GM23338 (cell line): ENCODE results near the gene ARL6IP4. TPM values are rescaled to one million over a fixed set of nuclear protein-coding genes. Genes with fewer than 3 reads are reported as not detected.

Experiments
- ATAC-seq: fragments of 200-7000 bp; cut with Tn5 transposase; 3 replicates; pipeline ENCODE4 v1.9.1; 2020
- DNase-seq: peaks from one replicate; pipeline ENCODE4 v3.0.0-alpha.2; 2015; ENCODE audit warnings: low spot score
- H2AFZ ChIP-seq: fragments of 200-600 bp; sonication (generic); 2 replicates; pipeline ENCODE4 v1.8.0; 2016; ENCODE audit warnings: antibody characterized with exemption, mild to moderate bottlenecking, moderate library complexity
- H3F3A ChIP-seq: fragments of 200-600 bp; sonication (generic); replicated peaks from 2 replicates; pipeline ENCODE4 v1.8.0; 2017; ENCODE audit warnings: antibody characterized with exemption, mixed run types, low read depth
- H3K27ac ChIP-seq: fragments of 200-600 bp; sonication (generic); 2 replicates; pipeline ENCODE4 v1.6.1; 2016; ENCODE audit warnings: low read depth
- H3K27me3 ChIP-seq: fragments of 200-600 bp; sonication (generic); 2 replicates; pipeline ENCODE4 v1.8.0; 2016; ENCODE audit warnings: mild to moderate bottlenecking, mixed run types, moderate library complexity; ENCODE audit not compliant: insufficient read depth
- H3K36me3 ChIP-seq: fragments of 200-600 bp; sonication (generic); 2 replicates; pipeline ENCODE4 v1.8.0; 2016; ENCODE audit warnings: mild to moderate bottlenecking; ENCODE audit not compliant: insufficient read depth
- H3K4me1 ChIP-seq: fragments of 200-600 bp; sonication (generic); 2 replicates; pipeline ENCODE4 v1.8.0; 2016; ENCODE audit warnings: mild to moderate bottlenecking, moderate library complexity; ENCODE audit not compliant: insufficient read depth
- H3K4me2 ChIP-seq: fragments of 200-600 bp; sonication (generic); 2 replicates; pipeline ENCODE4 v1.7.1; 2017; ENCODE audit warnings: mixed run types
- H3K4me3 ChIP-seq: fragments of 200-600 bp; sonication (generic); 2 replicates; pipeline ENCODE4 v1.6.1; 2016; ENCODE audit warnings: mixed run types
- H3K79me2 ChIP-seq: fragments of 200-600 bp; sonication (generic); replicated peaks from 2 replicates; pipeline ENCODE4 v1.8.0; 2017; ENCODE audit warnings: mild to moderate bottlenecking; ENCODE audit not compliant: insufficient read depth
- H3K9me2 ChIP-seq: fragments of 200-600 bp; sonication (generic); 2 replicates; pipeline ENCODE4 v1.8.0; 2017; ENCODE audit not compliant: insufficient read depth
- H4K20me1 ChIP-seq: fragments of 200-600 bp; sonication (generic); replicated peaks from 2 replicates; pipeline ENCODE4 v1.8.0; 2017; ENCODE audit warnings: mild to moderate bottlenecking; ENCODE audit not compliant: insufficient read depth
- H3K27ac Mint-ChIP-seq: 2 replicates; pipeline ENCODE4 v1.8.0; 2020; ENCODE audit warnings: inconsistent platforms, mild to moderate bottlenecking, moderate library complexity, mixed read lengths
- H3K27me3 Mint-ChIP-seq: 3 replicates; pipeline ENCODE4 v1.8.0; 2022; ENCODE audit warnings: low read depth, mild to moderate bottlenecking, moderate library complexity, mixed read lengths, inconsistent platforms; ENCODE audit not compliant: insufficient read depth, poor library complexity
- H3K36me3 Mint-ChIP-seq: 3 replicates; pipeline ENCODE4 v1.8.0; 2021; ENCODE audit warnings: low read depth, mild to moderate bottlenecking, inconsistent platforms, moderate library complexity, mixed read lengths
- H3K4me1 Mint-ChIP-seq: 3 replicates; pipeline ENCODE4 v1.8.0; 2020; ENCODE audit warnings: mild to moderate bottlenecking, inconsistent platforms, mixed read lengths
- H3K4me3 Mint-ChIP-seq: 3 replicates; pipeline ENCODE4 v1.8.0; 2021; ENCODE audit warnings: moderate library complexity, mild to moderate bottlenecking, inconsistent platforms, mixed read lengths
- H3K9me3 Mint-ChIP-seq: 3 replicates; pipeline ENCODE4 v1.8.0; 2020; ENCODE audit warnings: moderate library complexity, mild to moderate bottlenecking, inconsistent platforms, mixed read lengths
- CREB1 ChIP-seq: fragments of 250-450 bp; sonication (Bioruptor Pico); IDR thresholded peaks from 2 replicates; pipeline ENCODE4 v1.5.0; 2020; ENCODE audit warnings: low read depth, mild to moderate bottlenecking, moderate library complexity
- EZH2 ChIP-seq: fragments of 200-600 bp; sonication (generic); IDR thresholded peaks from one replicate; pipeline ENCODE4 v1.8.0; 2017; ENCODE audit warnings: antibody characterized with exemption, mild to moderate bottlenecking, low read depth; ENCODE audit not compliant: unreplicated experiment
- JUNB ChIP-seq: IDR thresholded peaks from one replicate; pipeline ENCODE4 v1.6.1; 2016; ENCODE audit warnings: antibody characterized with exemption; ENCODE audit not compliant: unreplicated experiment
- NANOG ChIP-seq: IDR thresholded peaks from 2 replicates; pipeline ENCODE4 v1.6.1; 2016; ENCODE audit warnings: antibody characterized with exemption, borderline replicate concordance
- POLR2AphosphoS5 ChIP-seq: IDR thresholded peaks from 2 replicates; pipeline ENCODE4 v1.6.1; 2016; ENCODE audit warnings: antibody characterized with exemption, low read depth
- STAT1 ChIP-seq: IDR thresholded peaks from one replicate; pipeline ENCODE4 v1.6.1; 2016; ENCODE audit warnings: antibody characterized with exemption; ENCODE audit not compliant: unreplicated experiment
- ZNF114 ChIP-seq: fragments of 250-450 bp; sonication (Bioruptor Pico); IDR thresholded peaks from 2 replicates; pipeline ENCODE4 v1.5.0; 2020; ENCODE audit warnings: mild to moderate bottlenecking, moderate library complexity
- polyA plus RNA-seq: library from polyadenylated mRNA; unstranded; fragments of >200 nt; fragmentation: Nextera tagmentation; extraction: Ambion mirVana; gene quantifications from 2 replicates; pipeline ENCODE4 v1.2.1, GENCODE V29; 2016
- total RNA-seq: library from RNA; depleted of rRNA; stranded (reverse); fragments of >200 nt; shearing (Covaris generic); gene quantifications from 2 replicates; pipeline ENCODE4 v1.2.3, GENCODE V29; 2014
- TF ChIP-seq, protein P1 (sequence below): IDR thresholded peaks from 2 replicates; pipeline ENCODE4 v1.6.1; 2016; ENCODE audit warnings: antibody characterized with exemption
- TF ChIP-seq, protein P2 (sequence below), 2 experiments: fragments of 200-600 bp in 1 of 2; sonication (generic) in 1 of 2; conservative IDR thresholded peaks; 2 replicates each; pipeline versions ENCODE4 v1.5.1 to v1.6.1; 2016 to 2017; ENCODE audit warnings: antibody characterized with exemption in 2 of 2, low read depth in 2 of 2, mild to moderate bottlenecking in 2 of 2, moderate library complexity in 1 of 2
- TF ChIP-seq, protein P3 (sequence below): IDR thresholded peaks from one replicate; pipeline ENCODE4 v1.6.1; 2018; ENCODE audit warnings: antibody characterized with exemption; ENCODE audit not compliant: unreplicated experiment

ARL6IP4 gene
- total and polyA plus RNA-seq, 2 experiments from 2014 or later, result 85.5 to 169 TPM

GRCh38 chr12:123017753-123018152 lies 37.3 kb downstream of the ARL6IP4 start (continued):
- no peak for TF ChIP-seq STAT1
- TF ChIP-seq, protein P1, sequence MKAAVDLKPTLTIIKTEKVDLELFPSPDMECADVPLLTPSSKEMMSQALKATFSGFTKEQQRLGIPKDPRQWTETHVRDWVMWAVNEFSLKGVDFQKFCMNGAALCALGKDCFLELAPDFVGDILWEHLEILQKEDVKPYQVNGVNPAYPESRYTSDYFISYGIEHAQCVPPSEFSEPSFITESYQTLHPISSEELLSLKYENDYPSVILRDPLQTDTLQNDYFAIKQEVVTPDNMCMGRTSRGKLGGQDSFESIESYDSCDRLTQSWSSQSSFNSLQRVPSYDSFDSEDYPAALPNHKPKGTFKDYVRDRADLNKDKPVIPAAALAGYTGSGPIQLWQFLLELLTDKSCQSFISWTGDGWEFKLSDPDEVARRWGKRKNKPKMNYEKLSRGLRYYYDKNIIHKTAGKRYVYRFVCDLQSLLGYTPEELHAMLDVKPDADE, result no peak
- no peak for TF ChIP-seq CREB1 (CRISPR knock-in tag)
- TF ChIP-seq JUNB, result no peak
- no peak for TF ChIP-seq POLR2AphosphoS5
- TF ChIP-seq ZNF114 (CRISPR knock-in tag), result no peak
- TF ChIP-seq EZH2, result no peak
- TF ChIP-seq, protein P2, sequence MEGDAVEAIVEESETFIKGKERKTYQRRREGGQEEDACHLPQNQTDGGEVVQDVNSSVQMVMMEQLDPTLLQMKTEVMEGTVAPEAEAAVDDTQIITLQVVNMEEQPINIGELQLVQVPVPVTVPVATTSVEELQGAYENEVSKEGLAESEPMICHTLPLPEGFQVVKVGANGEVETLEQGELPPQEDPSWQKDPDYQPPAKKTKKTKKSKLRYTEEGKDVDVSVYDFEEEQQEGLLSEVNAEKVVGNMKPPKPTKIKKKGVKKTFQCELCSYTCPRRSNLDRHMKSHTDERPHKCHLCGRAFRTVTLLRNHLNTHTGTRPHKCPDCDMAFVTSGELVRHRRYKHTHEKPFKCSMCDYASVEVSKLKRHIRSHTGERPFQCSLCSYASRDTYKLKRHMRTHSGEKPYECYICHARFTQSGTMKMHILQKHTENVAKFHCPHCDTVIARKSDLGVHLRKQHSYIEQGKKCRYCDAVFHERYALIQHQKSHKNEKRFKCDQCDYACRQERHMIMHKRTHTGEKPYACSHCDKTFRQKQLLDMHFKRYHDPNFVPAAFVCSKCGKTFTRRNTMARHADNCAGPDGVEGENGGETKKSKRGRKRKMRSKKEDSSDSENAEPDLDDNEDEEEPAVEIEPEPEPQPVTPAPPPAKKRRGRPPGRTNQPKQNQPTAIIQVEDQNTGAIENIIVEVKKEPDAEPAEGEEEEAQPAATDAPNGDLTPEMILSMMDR (conservative IDR thresholded peaks at IDR 0.05; ENCODE audit: low read depth in 2 of 2), result no peak

DNA sequence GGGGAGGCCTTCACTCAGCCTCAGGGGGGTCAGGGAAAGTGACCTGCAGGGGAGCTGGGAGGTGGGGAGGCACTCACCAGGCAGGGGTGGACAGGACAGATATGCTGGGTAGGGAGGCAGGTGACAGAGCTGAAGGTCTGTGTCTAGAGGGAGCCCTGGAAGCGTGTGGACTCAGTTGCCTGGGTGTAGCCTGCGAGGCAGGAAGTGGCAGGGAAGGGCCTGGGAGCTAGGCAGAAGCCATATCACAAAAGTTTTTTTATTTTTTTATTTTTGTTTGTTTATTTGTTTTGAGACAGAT lies 39.3 kb downstream of the ARL6IP4 start:
- Histone ChIP-seq H3K4me3 (no peak overlapping the region), H3K4me2 (no peak overlapping the region), H3K27me3 (no peaks in the 10 kb centered on the region), H4K20me1 (no peaks in the 10 kb centered on the region), H3K36me3 (no peaks in the 10 kb centered on the region), H3K27ac (no peak overlapping the region), H3K9me2 (no peaks in the 10 kb centered on the region), H3K4me1 (no peaks in the 10 kb centered on the region), H3K79me2 (no peaks in the 10 kb centered on the region), H2AFZ (no peak overlapping the region), H3F3A (no peaks in the 10 kb centered on the region)
- Mint-ChIP-seq H3K27me3 (peaks cover 4% of the 10 kb centered on the region), H3K4me3 (no peak overlapping the region), H3K9me3 (no peaks in the 10 kb centered on the region; the same call in 2 of the 3 replicates), H3K27ac (no peak overlapping the region), H3K4me1 (no peaks in the 10 kb centered on the region), H3K36me3 (no peaks in the 10 kb centered on the region)
- no peak for ATAC-seq
- no peak for DNase-seq
- TF ChIP-seq NANOG (no peak), ZNF114 (CRISPR knock-in tag) (no peak), POLR2AphosphoS5 (no peak), CREB1 (CRISPR knock-in tag) (no peak), JUNB (no peak)
- TF ChIP-seq, protein P3, sequence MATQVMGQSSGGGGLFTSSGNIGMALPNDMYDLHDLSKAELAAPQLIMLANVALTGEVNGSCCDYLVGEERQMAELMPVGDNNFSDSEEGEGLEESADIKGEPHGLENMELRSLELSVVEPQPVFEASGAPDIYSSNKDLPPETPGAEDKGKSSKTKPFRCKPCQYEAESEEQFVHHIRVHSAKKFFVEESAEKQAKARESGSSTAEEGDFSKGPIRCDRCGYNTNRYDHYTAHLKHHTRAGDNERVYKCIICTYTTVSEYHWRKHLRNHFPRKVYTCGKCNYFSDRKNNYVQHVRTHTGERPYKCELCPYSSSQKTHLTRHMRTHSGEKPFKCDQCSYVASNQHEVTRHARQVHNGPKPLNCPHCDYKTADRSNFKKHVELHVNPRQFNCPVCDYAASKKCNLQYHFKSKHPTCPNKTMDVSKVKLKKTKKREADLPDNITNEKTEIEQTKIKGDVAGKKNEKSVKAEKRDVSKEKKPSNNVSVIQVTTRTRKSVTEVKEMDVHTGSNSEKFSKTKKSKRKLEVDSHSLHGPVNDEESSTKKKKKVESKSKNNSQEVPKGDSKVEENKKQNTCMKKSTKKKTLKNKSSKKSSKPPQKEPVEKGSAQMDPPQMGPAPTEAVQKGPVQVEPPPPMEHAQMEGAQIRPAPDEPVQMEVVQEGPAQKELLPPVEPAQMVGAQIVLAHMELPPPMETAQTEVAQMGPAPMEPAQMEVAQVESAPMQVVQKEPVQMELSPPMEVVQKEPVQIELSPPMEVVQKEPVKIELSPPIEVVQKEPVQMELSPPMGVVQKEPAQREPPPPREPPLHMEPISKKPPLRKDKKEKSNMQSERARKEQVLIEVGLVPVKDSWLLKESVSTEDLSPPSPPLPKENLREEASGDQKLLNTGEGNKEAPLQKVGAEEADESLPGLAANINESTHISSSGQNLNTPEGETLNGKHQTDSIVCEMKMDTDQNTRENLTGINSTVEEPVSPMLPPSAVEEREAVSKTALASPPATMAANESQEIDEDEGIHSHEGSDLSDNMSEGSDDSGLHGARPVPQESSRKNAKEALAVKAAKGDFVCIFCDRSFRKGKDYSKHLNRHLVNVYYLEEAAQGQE, result no peak
- TF ChIP-seq, protein P2 (conservative IDR thresholded peaks at IDR 0.05; ENCODE audit: low read depth in 2 of 2), result no peak
